Mucosa of descending colon (tissue), 3 donors: ENCODE measurements around the gene CHST12. TPM values are rescaled to one million over a fixed set of nuclear protein-coding genes. Genes with fewer than 3 reads are reported as not detected.

Experiments
- ATAC-seq: fragments of 200-7000 bp; cut with Tn5 transposase; one replicate; pipeline ENCODE4 v1.9.1; 2020; ENCODE audit warnings: mild to moderate bottlenecking, moderate library complexity
- DNase-seq, 3 donors: peaks; one replicate each; pipeline ENCODE4 v3.0.0-alpha.2; 2020
- H3K36me3 ChIP-seq: fragments of 200-600 bp; one replicate; pipeline ENCODE4 v1.8.0; 2021; ENCODE audit warnings: low read depth, mild to moderate bottlenecking
- H3K4me1 ChIP-seq: fragments of 200-600 bp; one replicate; pipeline ENCODE4 v1.8.0; 2021; ENCODE audit warnings: low read depth, mild to moderate bottlenecking
- H3K4me3 ChIP-seq: fragments of 200-600 bp; one replicate; pipeline ENCODE4 v1.8.0; 2021; ENCODE audit warnings: mild to moderate bottlenecking
- H3K9me3 ChIP-seq: fragments of 200-600 bp; one replicate; pipeline ENCODE4 v1.8.0; 2021; ENCODE audit warnings: mild to moderate bottlenecking
- intact Hi-C, 2 donors: fragments of 100-400 bp; cut with DNase I in 1 of 2; cut with micrococcal nuclease in 1 of 2; formaldehyde crosslinking; loops; one replicate each; pipeline versions ENCODE4 v1.11.0 to v1.11.1; 2022; cut with DNase I, micrococcal nuclease
- total RNA-seq, 3 donors: library from RNA; stranded (reverse); fragmentation: NEBNext Ultra II Directional in 2 of 3; extraction: Animal tissue kit (Norgen Biotek cat#: 25700) in 2 of 3; gene quantifications; one replicate each; pipeline versions ENCODE4 v1.2.1 to v1.2.4, GENCODE V29; 2021 to 2023
- TF ChIP-seq, protein P1 (sequence below): fragments of 200-600 bp; IDR thresholded peaks from one replicate; pipeline ENCODE4 v1.8.0; 2022; ENCODE audit warnings: antibody characterized with exemption, mild to moderate bottlenecking
- donor health status: DM: no; HTN: no; CAD: no; lungs with moderate emphysema.
- donor health status: DM: no; HTN: no; CAD: no.
- donor health status: DM: no; HTN: yes; CAD: no.

Gene CHST12
- total RNA-seq, 3 donors from 2014 or later = 10.7 to 20.9 (median 12.2) TPM

GRCh38 chr7:2496375-2496774 lies 93.0 kb downstream of the CHST12 start:
- Histone ChIP-seq H3K4me3 (no peak overlapping the region), H3K36me3 (no peaks in the 10 kb centered on the region), H3K9me3 (no peaks in the 10 kb centered on the region), H3K4me1 (peaks cover 18% of the 10 kb centered on the region)
- DNase-seq (no peak), ATAC-seq (no peak)
- intact Hi-C loops = no loop called here
- TF ChIP-seq, protein P1, sequence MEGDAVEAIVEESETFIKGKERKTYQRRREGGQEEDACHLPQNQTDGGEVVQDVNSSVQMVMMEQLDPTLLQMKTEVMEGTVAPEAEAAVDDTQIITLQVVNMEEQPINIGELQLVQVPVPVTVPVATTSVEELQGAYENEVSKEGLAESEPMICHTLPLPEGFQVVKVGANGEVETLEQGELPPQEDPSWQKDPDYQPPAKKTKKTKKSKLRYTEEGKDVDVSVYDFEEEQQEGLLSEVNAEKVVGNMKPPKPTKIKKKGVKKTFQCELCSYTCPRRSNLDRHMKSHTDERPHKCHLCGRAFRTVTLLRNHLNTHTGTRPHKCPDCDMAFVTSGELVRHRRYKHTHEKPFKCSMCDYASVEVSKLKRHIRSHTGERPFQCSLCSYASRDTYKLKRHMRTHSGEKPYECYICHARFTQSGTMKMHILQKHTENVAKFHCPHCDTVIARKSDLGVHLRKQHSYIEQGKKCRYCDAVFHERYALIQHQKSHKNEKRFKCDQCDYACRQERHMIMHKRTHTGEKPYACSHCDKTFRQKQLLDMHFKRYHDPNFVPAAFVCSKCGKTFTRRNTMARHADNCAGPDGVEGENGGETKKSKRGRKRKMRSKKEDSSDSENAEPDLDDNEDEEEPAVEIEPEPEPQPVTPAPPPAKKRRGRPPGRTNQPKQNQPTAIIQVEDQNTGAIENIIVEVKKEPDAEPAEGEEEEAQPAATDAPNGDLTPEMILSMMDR = no peak

GRCh38 chr7:2497065-2497464 lies 93.7 kb downstream of the CHST12 start:
- no peak for ATAC-seq
- no peaks in the 10 kb centered on the region for H3K36me3 ChIP-seq
- H3K4me1 ChIP-seq = peaks cover 18% of the 10 kb centered on the region
- no peaks in the 10 kb centered on the region for H3K9me3 ChIP-seq
- TF ChIP-seq, protein P1 = no peak
- intact Hi-C loops = no loop called here
- DNase-seq = no peak
- no peak overlapping the region for H3K4me3 ChIP-seq

DNA sequence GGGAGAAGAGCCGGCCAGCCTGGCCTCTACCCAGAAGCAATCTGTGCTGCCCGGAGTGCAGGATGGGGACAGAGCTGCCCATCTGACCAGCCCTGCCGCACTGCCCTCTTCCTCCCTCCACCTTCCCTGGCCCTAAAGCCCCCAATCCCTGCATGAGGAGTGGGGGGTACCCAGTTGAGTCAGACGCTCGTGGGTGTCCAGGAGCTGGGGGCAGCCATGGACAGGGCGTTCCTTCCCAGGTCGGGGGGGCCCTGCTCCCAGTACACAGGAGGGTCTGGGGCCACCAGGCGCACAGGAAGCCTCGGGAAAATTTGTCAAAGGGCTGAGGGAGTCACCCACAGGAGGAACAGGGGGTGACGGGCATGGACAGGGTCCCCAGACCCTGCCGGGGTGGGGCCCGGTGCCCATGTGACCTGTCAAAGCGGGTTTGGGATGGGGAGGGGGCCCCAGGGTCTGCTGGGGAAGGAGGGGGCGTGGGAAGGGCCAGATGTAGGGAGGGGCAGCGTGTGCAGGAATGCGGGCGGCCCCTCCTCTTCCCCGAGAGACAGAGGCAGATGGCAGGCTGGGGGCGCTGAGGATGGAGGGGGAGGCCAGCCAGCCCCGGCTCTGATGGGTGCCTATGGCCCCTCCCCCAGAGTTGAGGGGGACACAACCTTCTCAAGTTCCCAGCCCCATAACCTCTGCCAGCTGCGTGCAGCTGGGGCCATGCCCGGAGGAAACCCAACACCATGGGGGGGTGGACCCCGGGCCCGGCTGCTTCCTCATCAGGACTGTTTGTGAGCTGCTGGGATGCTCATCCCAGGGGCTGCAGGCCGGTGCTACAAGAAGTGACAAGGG lies 94.3 kb downstream of the CHST12 start:
- ATAC-seq = no peak
- intact Hi-C loops = no loop called here
- Histone ChIP-seq H3K9me3 (no peaks in the 10 kb centered on the region), H3K4me1 (peaks cover 18% of the 10 kb centered on the region), H3K36me3 (no peaks in the 10 kb centered on the region), H3K4me3 (no peak overlapping the region)
- TF ChIP-seq, protein P1 = no peak
- no peak for DNase-seq

Other genes with a start within 250 kb of the CHST12 start
- 10 to 100 TPM; 25.3 to 31.2 (median 26.2) TPM for gene MAD1L1, start 170.7 kb upstream of the CHST12 start, total RNA-seq
- 10 to 100 TPM; 16.5 to 18.8 (median 17.2) TPM for gene MRM2, start 161.4 kb upstream of the CHST12 start, total RNA-seq
- 10 to 100 TPM in 2 of 3 donors, 1 to 10 TPM in 1; 6.8 to 20.3 (median 12.4) TPM for gene NUDT1, start 161.4 kb upstream of the CHST12 start, total RNA-seq
- gene SNX8, start 89.2 kb upstream of the CHST12 start, total RNA-seq = 10 to 100 TPM; 20.8 to 30.1 (median 23.2) TPM
- 100 to 1,000 TPM in 2 of 3 donors, 10 to 100 TPM in 1; 91.6 to 127 (median 110) TPM for gene EIF3B, start 48.8 kb upstream of the CHST12 start, total RNA-seq
- not detected for gene GRIFIN, start 72.8 kb downstream of the CHST12 start, total RNA-seq
- 10 to 100 TPM; 31.7 to 95.0 (median 71.7) TPM for gene LFNG, start 116.2 kb downstream of the CHST12 start, total RNA-seq
- gene BRAT1, start 151.9 kb downstream of the CHST12 start, total RNA-seq = 10 to 100 TPM; 20.7 to 27.9 (median 22.1) TPM
- gene IQCE, start 155.4 kb downstream of the CHST12 start, total RNA-seq = 10 to 100 TPM; 27.9 to 41.2 (median 35.9) TPM
- gene TTYH3, start 228.4 kb downstream of the CHST12 start, total RNA-seq = 10 to 100 TPM; 23.4 to 63.7 (median 32.1) TPM